IPS DF 6.9 (cell line): ENCODE data around the gene APOC3.

ENCODE experiments used
- DNase-seq: peaks from one replicate; pipeline ENCODE4 v3.0.0-alpha.2; 2013; ENCODE audit warnings: low read depth, low spot score
- H3K27ac ChIP-seq: one replicate; pipeline ENCODE4 v1.5.1; 2013; ENCODE audit warnings: low read length, control low read depth
- H3K27me3 ChIP-seq: 2 replicates; pipeline ENCODE4 v1.6.1; 2013; ENCODE audit warnings: mild to moderate bottlenecking, low read length; ENCODE audit not compliant: control insufficient read depth, insufficient read depth
- H3K36me3 ChIP-seq: 2 replicates; pipeline ENCODE4 v1.6.1; 2013; ENCODE audit warnings: low read length; ENCODE audit not compliant: control insufficient read depth, insufficient read depth
- H3K4me1 ChIP-seq: 2 replicates; pipeline ENCODE4 v1.6.1; 2013; ENCODE audit warnings: low read length; ENCODE audit not compliant: control insufficient read depth, insufficient read depth
- H3K4me3 ChIP-seq: 2 replicates; pipeline ENCODE4 v1.5.1; 2013; ENCODE audit warnings: mild to moderate bottlenecking, low read length
- H3K9me3 ChIP-seq: 2 replicates; pipeline ENCODE4 v1.6.1; 2013; ENCODE audit warnings: low read length, inconsistent platforms; ENCODE audit not compliant: control insufficient read depth, insufficient read depth
- WGBS: extraction: QIAGEN DNeasy Blood & Tissue Kit; methylation state at CpG from one replicate; pipeline ENCODE4 v1.1.7; 2013; ENCODE audit warnings: mixed read lengths, missing lambda C conversion rate; ENCODE audit not compliant: insufficient read length, insufficient coverage; 5-methylcytosine and 5-hydroxymethylcytosine counted together

APOC3 gene

GRCh38 chr11:116829525-116830183, at the start of gene APOC3:
APOC3 (plus strand) TSS chr11:116829907; CDS start chr11:116830583, 676 bp downstream.
- Histone ChIP-seq H3K4me3 (no peak within 1 kb of the TSS), H3K27ac (no peak within 1 kb of the TSS), H3K4me1 (no peaks in the 10 kb centered on the region; the same call in 1 of the 2 replicates), H3K27me3 (no peaks in the 10 kb centered on the region), H3K36me3 (no peaks in the 10 kb centered on the region), H3K9me3 (no peaks in the 10 kb centered on the region)
- WGBS = no CpG with 5 or more reads among the region's 9 CpGs
- DNase-seq = no peak

- H3K4me1 ChIP-seq = peaks cover 1% of the 10 kb centered on the region; the same call in 1 of the 2 replicates
- no peak overlapping the region for H3K4me3 ChIP-seq
- no peak overlapping the region for H3K27ac ChIP-seq
- WGBS = no CpG with 5 or more reads among the region's 4 CpGs
- H3K9me3 ChIP-seq = no peaks in the 10 kb centered on the region
- peaks cover 41% of the 10 kb centered on the region for H3K36me3 ChIP-seq
- no peaks in the 10 kb centered on the region for H3K27me3 ChIP-seq
- no peak for DNase-seq
Measured at GRCh38 chr11:116782728-116783127, 47.0 kb upstream of the APOC3 start.

GRCh38 chr11:116786326-116786725, 43.4 kb upstream of the APOC3 start:
- Histone ChIP-seq H3K9me3 (no peaks in the 10 kb centered on the region), H3K4me1 (peaks cover 2% of the 10 kb centered on the region), H3K4me3 (no peak overlapping the region), H3K36me3 (peaks cover 29% of the 10 kb centered on the region), H3K27me3 (no peaks in the 10 kb centered on the region), H3K27ac (no peak overlapping the region)
- DNase-seq = no peak
- WGBS = no CpG with 5 or more reads among the region's 2 CpGs

GRCh38 chr11:116786966-116787365, 42.7 kb upstream of the APOC3 start:
- Histone ChIP-seq H3K4me3 (peak overlapping the region; percentile 6; the same call in 1 of the 2 replicates), H3K36me3 (peaks cover 29% of the 10 kb centered on the region), H3K27me3 (no peaks in the 10 kb centered on the region), H3K9me3 (no peaks in the 10 kb centered on the region), H3K27ac (no peak overlapping the region), H3K4me1 (peaks cover 4% of the 10 kb centered on the region)
- no peak for DNase-seq
- no CpG with 5 or more reads among the region's 5 CpGs for WGBS

- Histone ChIP-seq H3K4me1 (peaks cover 4% of the 10 kb centered on the region), H3K27me3 (no peaks in the 10 kb centered on the region), H3K27ac (no peak overlapping the region), H3K36me3 (peaks cover 29% of the 10 kb centered on the region), H3K9me3 (no peaks in the 10 kb centered on the region), H3K4me3 (peak overlapping the region; percentile 78)
- no CpG with 5 or more reads among the region's 15 CpGs for WGBS
- no peak for DNase-seq
Measured at GRCh38 chr11:116787436-116787785, 42.3 kb upstream of the APOC3 start.

GRCh38 chr11:116787786-116788486, 41.8 kb upstream of the APOC3 start, which contains the start of gene ZPR1:
ZPR1 (minus strand) TSS chr11:116788023; CDS start chr11:116787990, 33 bp downstream.
- Histone ChIP-seq H3K36me3 (peaks cover 25% of the 10 kb centered on the region), H3K9me3 (no peaks in the 10 kb centered on the region), H3K4me1 (peaks cover 4% of the 10 kb centered on the region), H3K27me3 (no peaks in the 10 kb centered on the region), H3K27ac (no peak within 1 kb of the TSS), H3K4me3 (peak within 1 kb of the TSS; percentile 78)
- no CpG with 5 or more reads among the region's 56 CpGs for WGBS
- DNase-seq = no peak

GRCh38 chr11:116788534-116788933, 41.2 kb upstream of the APOC3 start:
- WGBS = no CpG with 5 or more reads among the region's 4 CpGs
- H3K27ac ChIP-seq = no peak overlapping the region

GRCh38 chr11:116788975-116789374, 40.7 kb upstream of the APOC3 start:
- H3K27ac ChIP-seq = no peak overlapping the region
- peaks cover 19% of the 10 kb centered on the region for H3K36me3 ChIP-seq
- H3K4me3 ChIP-seq = no peak overlapping the region
- H3K9me3 ChIP-seq = no peaks in the 10 kb centered on the region
- no peak for DNase-seq
- peaks cover 4% of the 10 kb centered on the region for H3K4me1 ChIP-seq
- no CpG with 5 or more reads among the region's 4 CpGs for WGBS
- H3K27me3 ChIP-seq = no peaks in the 10 kb centered on the region

More at GRCh38 chr11:116788534-116788933, 41.2 kb upstream of the APOC3 start:
- Histone ChIP-seq H3K9me3 (no peaks in the 10 kb centered on the region), H3K27me3 (no peaks in the 10 kb centered on the region), H3K4me3 (peak overlapping the region; percentile 78; the same call in 1 of the 2 replicates), H3K36me3 (peaks cover 19% of the 10 kb centered on the region), H3K4me1 (peaks cover 4% of the 10 kb centered on the region)
- DNase-seq = no peak

- WGBS = no CpG with 5 or more reads among the region's 53 CpGs
- H3K27ac ChIP-seq = no peak overlapping the region
- H3K4me1 ChIP-seq = peaks cover 4% of the 10 kb centered on the region
- peaks cover 5% of the 10 kb centered on the region for H3K36me3 ChIP-seq
- no peaks in the 10 kb centered on the region for H3K27me3 ChIP-seq
- H3K4me3 ChIP-seq = no peak overlapping the region
- no peak for DNase-seq
- no peaks in the 10 kb centered on the region for H3K9me3 ChIP-seq
Measured at GRCh38 chr11:116790167-116791001, 39.3 kb upstream of the APOC3 start.
